ENCODE results near the gene ESYT3. TPM values are rescaled to one million over a fixed set of nuclear protein-coding genes. Genes with fewer than 3 reads are reported as not detected.

Gene ESYT3
- total and polyA plus RNA-seq, 2 experiments from 2014 or later, result 3.5 to 8.2 TPM

- Mint-ChIP-seq H3K4me3 (no peak overlapping the region), H3K27ac (no peak overlapping the region), H3K27me3 (ENCODE audit: insufficient read depth, low read depth, poor library complexity) (peaks cover 6% of the 10 kb centered on the region), H3K9me3 (no peaks in the 10 kb centered on the region), H3K4me1 (peaks cover 9% of the 10 kb centered on the region), H3K36me3 (ENCODE audit: low read depth) (no peaks in the 10 kb centered on the region)
- no peaks in the 10 kb centered on the region for H3K79me2 ChIP-seq (replicated peaks; ENCODE audit: insufficient read depth)
- H2AFZ ChIP-seq, result no peak overlapping the region
- no peaks in the 10 kb centered on the region for H3K36me3 ChIP-seq (ENCODE audit: insufficient read depth)
- no peaks in the 10 kb centered on the region; the same call in 1 of the 2 replicates for H3K4me1 ChIP-seq (ENCODE audit: insufficient read depth)
- no peaks in the 10 kb centered on the region for H3K27me3 ChIP-seq (ENCODE audit: insufficient read depth)
- H4K20me1 ChIP-seq (replicated peaks; ENCODE audit: insufficient read depth), result 0 out of 2 replicates have a peak, but pooled peaks cover 2% of the 10 kb centered on the region
- H3K9me2 ChIP-seq (ENCODE audit: insufficient read depth), result no peaks in the 10 kb centered on the region
- no peak overlapping the region for H3K4me3 ChIP-seq
- DNase-seq (ENCODE audit: low spot score) (no peak), ATAC-seq (no peak)
- H3F3A ChIP-seq (replicated peaks; ENCODE audit: low read depth), result no peaks in the 10 kb centered on the region
- no peak for TF ChIP-seq CTCF (conservative IDR thresholded peaks at IDR 0.05; ENCODE audit: low read depth in 2 of 2)
- TF ChIP-seq ZNF331 (CRISPR knock-in tag; IDR thresholded peaks at IDR 0.05; ENCODE audit: low read depth), result no peak
- TF ChIP-seq POLR2AphosphoS5 (IDR thresholded peaks at IDR 0.05; ENCODE audit: low read depth), result no peak
- no peak for TF ChIP-seq ZNF114 (CRISPR knock-in tag; IDR thresholded peaks at IDR 0.05)
- no peak for TF ChIP-seq ZNF462 (CRISPR knock-in tag; IDR thresholded peaks at IDR 0.05)
- no peak for TF ChIP-seq JUNB (IDR thresholded peaks at IDR 0.05; ENCODE audit: unreplicated experiment)
- no peak for TF ChIP-seq EZH2phosphoT487 (IDR thresholded peaks at IDR 0.05; ENCODE audit: unreplicated experiment)
- TF ChIP-seq EZH2 (IDR thresholded peaks at IDR 0.05; ENCODE audit: low read depth, unreplicated experiment), result no peak
- no peak for TF ChIP-seq NANOG (IDR thresholded peaks at IDR 0.05; ENCODE audit: borderline replicate concordance)
- no peak for TF ChIP-seq STAT1 (IDR thresholded peaks at IDR 0.05; ENCODE audit: unreplicated experiment)
- no peak for TF ChIP-seq ETS1 (IDR thresholded peaks at IDR 0.05)
- H3K4me2 ChIP-seq, result no peak overlapping the region
- no peak overlapping the region for H3K27ac ChIP-seq (ENCODE audit: low read depth)
These were observed 9.4 kb downstream of the ESYT3 start for GRCh38 chr3:138443521-138444503.
